Fibroblast of peridontal ligament (primary cell): ENCODE results near the gene DGLUCY.
"Not testable (repeated sequence)": the region's sequence is repeated elsewhere in the genome, so short reads cannot be mapped to it uniquely, and the experiment has no call there.

ENCODE experiments used
- DNase-seq: peaks from one replicate; pipeline ENCODE4 v3.0.0-alpha.2; 2010; ENCODE audit errors: extremely low read depth

DGLUCY gene

GRCh38 chr14:91167380-91167770 is 53.5 kb downstream of the DGLUCY start:
- no peak for DNase-seq

GRCh38 chr14:91169951-91170350 is 56.1 kb downstream of the DGLUCY start:
- no peak for DNase-seq

- no peak for DNase-seq
Observed at GRCh38 chr14:91170504-91171121, 56.7 kb downstream of the DGLUCY start.

GRCh38 chr14:91171291-91171690 is 57.4 kb downstream of the DGLUCY start:
- no peak for DNase-seq

GRCh38 chr14:91173221-91173670 is 59.4 kb downstream of the DGLUCY start:
- DNase-seq: peak; percentile 83

GRCh38 chr14:91173904-91174303 is 60.0 kb downstream of the DGLUCY start:
- no peak for DNase-seq

GRCh38 chr14:91175291-91176201 is 61.7 kb downstream of the DGLUCY start:
- DNase-seq: no peak

- DNase-seq: peak; percentile 71
Observed at GRCh38 chr14:91177073-91178034, 63.5 kb downstream of the DGLUCY start.

- DNase-seq: no peak
Observed at GRCh38 chr14:91180611-91181010, 66.7 kb downstream of the DGLUCY start.

- not testable (repeated sequence) for DNase-seq
Observed at GRCh38 chr14:91182753-91183152, 68.9 kb downstream of the DGLUCY start.

- DNase-seq: no peak
Observed at GRCh38 chr14:91184559-91184958, 70.7 kb downstream of the DGLUCY start.

GRCh38 chr14:91185721-91186120 is 71.8 kb downstream of the DGLUCY start:
- DNase-seq: peak; percentile 24

GRCh38 chr14:91186515-91187066 is 72.7 kb downstream of the DGLUCY start:
- DNase-seq: peak; percentile 25

- DNase-seq: no peak
Observed at GRCh38 chr14:91187271-91187670, 73.4 kb downstream of the DGLUCY start.

- DNase-seq: no peak
Observed at GRCh38 chr14:91190853-91191252, 77.0 kb downstream of the DGLUCY start.

- DNase-seq: no peak
Observed at GRCh38 chr14:91193069-91193468, 79.2 kb downstream of the DGLUCY start.

- DNase-seq: no peak
Observed at GRCh38 chr14:91195881-91196280, 82.0 kb downstream of the DGLUCY start.

- no peak for DNase-seq
Observed at GRCh38 chr14:91197631-91198030, 83.8 kb downstream of the DGLUCY start.

GRCh38 chr14:91200802-91201201 is 86.9 kb downstream of the DGLUCY start:
- DNase-seq: not testable (repeated sequence)

GRCh38 chr14:91202234-91202974 is 88.5 kb downstream of the DGLUCY start:
- peak; percentile 16 for DNase-seq

- no peak for DNase-seq
Observed at GRCh38 chr14:91204657-91205056, 90.8 kb downstream of the DGLUCY start.
